ENCODE data around the gene PELI2.

GRCh38 chr14:56136571-56137452, 18.6 kb downstream of the PELI2 start:
- TF ChIP-seq TOX (CRISPR knock-in tag; IDR thresholded peaks at IDR 0.05; ENCODE audit: borderline replicate concordance) (no peak), ARNTL (CRISPR knock-in tag; IDR thresholded peaks at IDR 0.05; ENCODE audit: borderline replicate concordance, low read depth) (no peak), ZFP3 (CRISPR knock-in tag; IDR thresholded peaks at IDR 0.05) (no peak), ZNF8 (CRISPR knock-in tag; IDR thresholded peaks at IDR 0.05) (no peak), POU6F1 (CRISPR knock-in tag; IDR thresholded peaks at IDR 0.05; ENCODE audit: borderline replicate concordance, low read depth) (no peak), ZFP30 (CRISPR knock-in tag; IDR thresholded peaks at IDR 0.05) (no peak), BACH2 (CRISPR knock-in tag; IDR thresholded peaks at IDR 0.05; ENCODE audit: borderline replicate concordance) (no peak), ZC3H10 (CRISPR knock-in tag; IDR thresholded peaks at IDR 0.05) (no peak), GLIS3 (CRISPR knock-in tag; IDR thresholded peaks at IDR 0.05) (no peak), RARB (CRISPR knock-in tag; IDR thresholded peaks at IDR 0.05) (no peak)
- TF ChIP-seq, protein P1, sequence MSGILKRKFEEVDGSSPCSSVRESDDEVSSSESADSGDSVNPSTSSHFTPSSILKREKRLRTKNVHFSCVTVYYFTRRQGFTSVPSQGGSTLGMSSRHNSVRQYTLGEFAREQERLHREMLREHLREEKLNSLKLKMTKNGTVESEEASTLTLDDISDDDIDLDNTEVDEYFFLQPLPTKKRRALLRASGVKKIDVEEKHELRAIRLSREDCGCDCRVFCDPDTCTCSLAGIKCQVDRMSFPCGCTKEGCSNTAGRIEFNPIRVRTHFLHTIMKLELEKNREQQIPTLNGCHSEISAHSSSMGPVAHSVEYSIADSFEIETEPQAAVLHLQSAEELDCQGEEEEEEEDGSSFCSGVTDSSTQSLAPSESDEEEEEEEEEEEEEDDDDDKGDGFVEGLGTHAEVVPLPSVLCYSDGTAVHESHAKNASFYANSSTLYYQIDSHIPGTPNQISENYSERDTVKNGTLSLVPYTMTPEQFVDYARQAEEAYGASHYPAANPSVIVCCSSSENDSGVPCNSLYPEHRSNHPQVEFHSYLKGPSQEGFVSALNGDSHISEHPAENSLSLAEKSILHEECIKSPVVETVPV (CRISPR knock-in tag; IDR thresholded peaks at IDR 0.05), result no peak
- TF ChIP-seq, protein P2, sequence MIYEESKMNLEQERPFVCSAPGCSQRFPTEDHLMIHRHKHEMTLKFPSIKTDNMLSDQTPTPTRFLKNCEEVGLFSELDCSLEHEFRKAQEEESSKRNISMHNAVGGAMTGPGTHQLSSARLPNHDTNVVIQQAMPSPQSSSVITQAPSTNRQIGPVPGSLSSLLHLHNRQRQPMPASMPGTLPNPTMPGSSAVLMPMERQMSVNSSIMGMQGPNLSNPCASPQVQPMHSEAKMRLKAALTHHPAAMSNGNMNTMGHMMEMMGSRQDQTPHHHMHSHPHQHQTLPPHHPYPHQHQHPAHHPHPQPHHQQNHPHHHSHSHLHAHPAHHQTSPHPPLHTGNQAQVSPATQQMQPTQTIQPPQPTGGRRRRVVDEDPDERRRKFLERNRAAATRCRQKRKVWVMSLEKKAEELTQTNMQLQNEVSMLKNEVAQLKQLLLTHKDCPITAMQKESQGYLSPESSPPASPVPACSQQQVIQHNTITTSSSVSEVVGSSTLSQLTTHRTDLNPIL (CRISPR knock-in tag; IDR thresholded peaks at IDR 0.05; ENCODE audit: low read depth), result no peak

All from SK-N-SH treated with all-trans-retinoic acid at 6 μM for 48 hours (cell line).